Subcutaneous adipose tissue (tissue), 4 donors: ENCODE data around the gene MRTFB. TPM values are rescaled to one million over a fixed set of nuclear protein-coding genes. Genes with fewer than 3 reads are reported as not detected.

Experiments
- CTCF ChIP-seq: fragments of 450-650 bp; IDR thresholded peaks from one replicate; pipeline ENCODE4 v1.5.1; 2016; ENCODE audit warnings: low read depth, mild to moderate bottlenecking, control low read depth, antibody characterized with exemption, moderate library complexity
- total RNA-seq, 4 donors: library from RNA; depleted of rRNA; stranded (reverse); fragments of >200 nt; gene quantifications; one replicate each; pipeline ENCODE4 v1.1.0, GENCODE V29; 2016

MRTFB gene
- total RNA-seq, 4 donors from 2014 or later, result 48.1 to 92.1 (median 66.9) TPM

- no peak for TF ChIP-seq CTCF
Measured at GRCh38 chr16:14106961-14107360, 35.8 kb downstream of the MRTFB start.

DNA sequence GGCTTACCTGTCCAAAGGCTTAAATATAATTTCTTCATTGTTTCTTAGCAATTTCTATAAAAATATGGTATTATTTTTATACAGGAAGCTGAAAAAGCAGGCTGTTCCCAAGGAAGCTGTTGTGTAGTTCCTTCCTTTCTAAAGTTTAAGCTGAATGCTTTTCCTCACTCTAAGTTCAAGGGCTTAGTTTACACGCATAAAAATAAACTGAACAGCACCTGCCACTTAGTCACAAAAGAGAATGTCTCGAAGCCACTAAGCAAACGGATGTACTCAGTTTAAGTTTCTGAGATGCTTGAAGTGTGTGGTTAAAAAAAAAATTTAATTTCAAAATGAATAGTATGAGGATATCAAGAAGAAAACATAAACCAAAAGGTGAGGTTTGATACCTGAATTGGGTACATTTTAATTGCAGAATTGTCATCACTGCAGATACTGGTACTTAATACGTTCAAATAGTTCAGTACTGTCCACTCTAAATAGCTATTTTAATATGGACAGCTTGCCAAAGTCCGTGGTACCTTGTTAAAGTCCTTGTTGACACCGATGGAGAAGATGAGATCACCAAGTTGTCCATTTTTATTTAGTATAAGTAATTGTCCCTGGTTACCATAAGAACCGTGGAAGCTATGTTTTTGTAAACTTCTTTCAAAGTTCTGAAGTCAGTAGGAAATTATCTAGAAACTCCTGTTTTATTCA is 38.1 kb downstream of the MRTFB start:
- no peak for TF ChIP-seq CTCF

GRCh38 chr16:14109782-14110727 is 38.9 kb downstream of the MRTFB start:
- no peak for TF ChIP-seq CTCF

- TF ChIP-seq CTCF, result no peak
Measured at GRCh38 chr16:14110728-14111251, 39.7 kb downstream of the MRTFB start.

GRCh38 chr16:14111713-14112538 is 40.8 kb downstream of the MRTFB start:
- TF ChIP-seq CTCF, result no peak

GRCh38 chr16:14112539-14112856 is 41.4 kb downstream of the MRTFB start:
- TF ChIP-seq CTCF, result no peak
